ENCODE measurements around the gene SKOR1. TPM values are rescaled to one million over a fixed set of nuclear protein-coding genes. Genes with fewer than 3 reads are reported as not detected.

SKOR1 gene
- total and polyA plus RNA-seq, 7 donors, result 0.06 to 0.48 (median 0.13) TPM

DNA sequence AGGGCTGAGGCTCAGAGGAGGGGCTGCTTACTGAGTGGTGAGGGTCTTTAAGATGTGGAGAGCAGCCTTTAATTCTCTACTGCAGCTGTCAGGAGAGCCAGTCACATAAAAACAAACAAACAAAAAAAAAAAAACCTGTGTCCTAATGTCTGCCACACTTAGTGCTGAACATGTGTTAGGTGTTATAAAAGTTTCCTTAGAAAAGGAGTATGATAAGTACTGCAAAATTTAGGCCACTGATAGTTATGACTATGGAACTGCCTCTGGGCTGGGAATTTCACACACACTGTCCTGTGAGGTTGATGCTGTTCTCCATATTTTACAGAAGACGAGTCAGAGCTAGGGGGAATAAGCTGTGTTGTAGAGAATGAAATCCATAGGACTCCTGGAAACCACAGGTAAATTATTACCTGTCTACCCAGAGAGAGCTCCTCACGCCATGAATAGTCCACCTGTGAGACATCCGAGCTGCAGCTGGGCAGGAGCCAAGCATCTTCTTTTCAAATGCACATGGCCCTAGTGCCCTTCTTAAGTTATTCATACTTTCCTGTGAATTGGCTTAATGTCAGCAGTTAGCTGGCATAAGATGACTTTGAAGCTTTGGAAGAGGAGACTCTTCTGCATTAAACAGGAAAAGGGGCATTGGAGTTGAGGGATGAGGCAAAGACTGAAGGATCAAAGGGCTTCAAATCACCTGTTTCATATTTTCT, 34.5 kb upstream of the SKOR1 start:
- Histone ChIP-seq H3K27me3 (ENCODE audit: insufficient read depth in 3 of 3, low read length in 2 of 3) (no peaks in the 10 kb centered on the region), H3K4me1 (no peaks in the 10 kb centered on the region), H3K4me3 (no peak overlapping the region), H3K27ac (no peak overlapping the region), H3K36me3 (ENCODE audit: insufficient read depth in 1 of 2, low read depth in 1 of 2) (no peaks in the 10 kb centered on the region), H3K9me3 (peaks cover 8% of the 10 kb centered on the region)
- TF ChIP-seq, protein P1, sequence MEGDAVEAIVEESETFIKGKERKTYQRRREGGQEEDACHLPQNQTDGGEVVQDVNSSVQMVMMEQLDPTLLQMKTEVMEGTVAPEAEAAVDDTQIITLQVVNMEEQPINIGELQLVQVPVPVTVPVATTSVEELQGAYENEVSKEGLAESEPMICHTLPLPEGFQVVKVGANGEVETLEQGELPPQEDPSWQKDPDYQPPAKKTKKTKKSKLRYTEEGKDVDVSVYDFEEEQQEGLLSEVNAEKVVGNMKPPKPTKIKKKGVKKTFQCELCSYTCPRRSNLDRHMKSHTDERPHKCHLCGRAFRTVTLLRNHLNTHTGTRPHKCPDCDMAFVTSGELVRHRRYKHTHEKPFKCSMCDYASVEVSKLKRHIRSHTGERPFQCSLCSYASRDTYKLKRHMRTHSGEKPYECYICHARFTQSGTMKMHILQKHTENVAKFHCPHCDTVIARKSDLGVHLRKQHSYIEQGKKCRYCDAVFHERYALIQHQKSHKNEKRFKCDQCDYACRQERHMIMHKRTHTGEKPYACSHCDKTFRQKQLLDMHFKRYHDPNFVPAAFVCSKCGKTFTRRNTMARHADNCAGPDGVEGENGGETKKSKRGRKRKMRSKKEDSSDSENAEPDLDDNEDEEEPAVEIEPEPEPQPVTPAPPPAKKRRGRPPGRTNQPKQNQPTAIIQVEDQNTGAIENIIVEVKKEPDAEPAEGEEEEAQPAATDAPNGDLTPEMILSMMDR (IDR thresholded peaks at IDR 0.05), result no peak
- DNase-seq (no peak), ATAC-seq (no peak)
- intact Hi-C loops (cut with DNase I), result no loop called here
- 92 to 98% (median 95%) methylated on average over 3 of the region's 3 CpGs for WGBS, 3 donors

DNA sequence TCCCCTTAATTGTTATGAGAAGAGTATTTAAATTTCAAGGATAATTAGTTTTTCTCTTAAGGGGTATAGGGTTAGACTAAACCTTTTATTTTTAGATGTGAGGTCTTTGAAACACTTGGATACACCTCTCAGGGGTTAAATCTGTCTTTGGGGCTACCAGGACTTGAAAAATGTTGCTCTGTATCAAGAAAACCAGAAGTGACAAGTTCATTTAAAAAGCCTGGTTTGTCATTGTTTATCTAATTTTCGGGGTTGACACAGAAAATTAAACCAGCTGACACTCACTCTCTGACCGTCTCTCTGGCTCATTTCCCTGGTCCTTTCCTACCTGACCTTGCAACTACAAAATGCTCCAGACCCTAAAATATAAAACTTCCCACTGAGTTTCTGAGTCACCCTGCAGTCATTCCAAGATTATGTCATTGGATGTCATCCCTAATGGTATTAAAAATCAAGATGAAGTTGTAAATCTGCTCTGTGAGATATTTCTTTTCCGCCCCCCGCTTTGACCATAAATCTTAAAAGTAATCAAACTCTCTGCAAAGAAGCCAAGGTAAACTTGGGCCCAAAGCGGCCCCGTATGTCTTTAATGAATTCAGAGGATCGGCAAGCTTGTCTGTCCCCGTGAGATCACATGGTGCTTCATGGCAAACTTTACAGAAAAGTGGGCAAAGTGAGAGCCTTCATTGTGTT, 32.9 kb upstream of the SKOR1 start:
- Histone ChIP-seq H3K9me3 (peaks cover 8% of the 10 kb centered on the region), H3K4me1 (no peaks in the 10 kb centered on the region), H3K27me3 (ENCODE audit: insufficient read depth in 3 of 3, low read length in 2 of 3) (no peaks in the 10 kb centered on the region), H3K36me3 (ENCODE audit: insufficient read depth in 1 of 2, low read depth in 1 of 2) (no peaks in the 10 kb centered on the region), H3K27ac (no peak overlapping the region), H3K4me3 (no peak overlapping the region)
- 74 to 78% (median 75%) methylated on average over 8 of the region's 8 CpGs for WGBS, 3 donors
- intact Hi-C loops (cut with DNase I), result no loop called here
- DNase-seq, result no peak
- no peak for ATAC-seq
- TF ChIP-seq, protein P1 (IDR thresholded peaks at IDR 0.05), result no peak

DNA sequence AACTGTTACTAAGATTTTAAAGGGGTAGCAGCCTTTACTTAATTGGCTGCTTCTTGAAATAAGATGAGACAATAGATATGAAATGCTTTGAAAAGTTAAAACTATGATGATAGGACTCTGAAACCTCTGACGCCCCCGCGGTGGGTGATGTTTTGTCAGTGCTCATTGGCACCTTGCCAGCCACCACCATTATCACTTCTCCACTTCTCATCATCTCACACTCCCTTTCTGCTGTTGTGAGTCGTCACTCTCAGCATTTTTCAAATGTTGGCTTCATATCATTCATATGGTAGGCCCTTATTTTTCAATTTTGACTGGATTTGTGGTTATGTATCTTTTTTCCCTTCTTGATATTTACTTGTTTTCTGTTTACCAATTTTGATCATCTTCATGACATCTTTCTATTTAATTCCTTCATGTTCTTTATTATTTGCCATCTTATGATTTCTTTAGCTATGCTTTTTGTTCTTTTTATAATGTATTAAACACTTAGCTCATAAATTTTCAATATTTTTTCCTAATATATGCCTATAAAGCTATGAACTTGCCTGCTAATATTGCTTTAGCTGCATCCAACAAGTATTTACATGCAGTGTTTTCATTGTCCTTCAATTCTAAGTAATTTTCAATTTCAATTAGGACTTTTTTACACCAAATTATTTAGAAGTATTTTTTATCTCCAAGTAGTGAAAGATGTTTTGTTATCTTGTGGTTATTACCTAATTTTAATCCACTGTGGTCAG, 30.3 kb upstream of the SKOR1 start:
- no peak for ATAC-seq
- TF ChIP-seq, protein P1 (IDR thresholded peaks at IDR 0.05), result no peak
- intact Hi-C loops (cut with DNase I), result no loop called here
- H3K27me3 ChIP-seq (ENCODE audit: insufficient read depth in 3 of 3, low read length in 2 of 3), result no peaks in the 10 kb centered on the region
- H3K36me3 ChIP-seq (ENCODE audit: insufficient read depth in 1 of 2, low read depth in 1 of 2), result no peaks in the 10 kb centered on the region
- H3K4me1 ChIP-seq, result no peaks in the 10 kb centered on the region
- WGBS, 3 donors, result 87 to 96% (median 96%) methylated on average over 4 of the region's 4 CpGs
- H3K4me3 ChIP-seq, result no peak overlapping the region
- peaks cover 8% of the 10 kb centered on the region for H3K9me3 ChIP-seq
- no peak overlapping the region for H3K27ac ChIP-seq
- DNase-seq, result no peak

DNA sequence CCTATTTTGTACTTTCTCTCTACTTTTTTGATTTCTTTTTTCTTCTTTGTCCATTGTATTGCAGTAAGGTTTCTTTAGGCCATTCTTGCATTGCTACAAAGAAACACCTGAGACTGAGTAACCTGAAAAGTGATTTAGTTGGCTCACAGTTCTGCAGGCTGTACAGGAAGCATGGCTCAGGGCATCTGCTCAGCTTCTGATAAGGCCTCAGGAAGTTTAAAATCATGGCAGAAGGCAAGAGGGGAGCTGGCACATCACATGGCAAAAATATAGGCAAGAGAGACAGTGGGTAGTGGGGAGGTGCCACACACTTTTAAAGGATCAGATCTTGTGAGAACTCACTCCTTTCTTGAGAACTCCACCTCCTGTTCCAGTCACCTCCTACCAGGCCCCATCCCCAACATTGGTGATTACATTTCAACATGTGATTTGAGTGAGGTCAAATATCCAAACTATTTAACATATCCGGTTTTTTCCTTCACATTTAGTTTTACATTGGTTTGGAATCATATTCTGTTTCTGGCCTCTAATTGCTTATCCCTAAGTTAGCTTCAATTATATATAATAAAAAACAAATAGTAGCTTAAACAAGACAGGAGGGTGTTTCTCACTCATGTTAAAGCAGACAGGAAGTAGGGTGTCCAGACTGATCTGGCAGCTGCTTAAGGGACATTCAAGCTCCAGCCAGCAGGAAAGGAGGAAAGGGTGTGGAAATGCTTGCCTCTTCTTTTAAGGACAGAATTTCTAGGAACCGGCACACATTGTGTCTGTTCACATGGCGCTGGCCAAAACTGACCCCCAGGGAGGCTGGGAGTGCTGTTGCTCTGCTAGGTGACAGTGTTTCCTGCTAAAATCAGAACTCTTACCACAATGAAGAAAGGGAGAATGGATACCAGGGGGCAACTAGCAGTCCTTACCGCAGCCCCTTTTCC, 28.8 kb upstream of the SKOR1 start:
- Histone ChIP-seq H3K27ac (no peak overlapping the region), H3K4me3 (no peak overlapping the region), H3K27me3 (ENCODE audit: insufficient read depth in 3 of 3, low read length in 2 of 3) (no peaks in the 10 kb centered on the region), H3K36me3 (ENCODE audit: insufficient read depth in 1 of 2, low read depth in 1 of 2) (no peaks in the 10 kb centered on the region), H3K9me3 (peaks cover 8% of the 10 kb centered on the region), H3K4me1 (no peaks in the 10 kb centered on the region)
- intact Hi-C loops (cut with DNase I), result no loop called here
- 48 to 56% (median 53%) methylated on average over 4 of the region's 4 CpGs for WGBS, 3 donors
- DNase-seq (no peak), ATAC-seq (no peak)
- TF ChIP-seq, protein P1 (IDR thresholded peaks at IDR 0.05), result no peak
